GM18505 (cell line): ENCODE data around the gene KCNK4.
A peak's percentile ranks its signal among the peaks of the same experiment; 100 is the strongest.
"Not testable (repeated sequence)": the region's sequence is repeated elsewhere in the genome, so short reads cannot be mapped to it uniquely, and the experiment has no call there.

Experiments
- ATAC-seq: cut with Tn5 transposase; IDR thresholded peaks from one replicate; pipeline ENCODE4 v1.9.1; 2021; ENCODE audit not compliant: unreplicated experiment
- POLR2A ChIP-seq: IDR thresholded peaks from 4 replicates; pipeline ENCODE4 v1.6.1; 2011; ENCODE audit warnings: borderline replicate concordance; ENCODE audit not compliant: insufficient read depth, insufficient read length; ENCODE audit errors: extremely low read depth

KCNK4 gene

GRCh38 chr11:64291262-64291751 is at the start of gene KCNK4:
Gene KCNK4 (plus strand): TSS chr11:64291302. CDS start chr11:64293019, 1,717 bp downstream.
- ATAC-seq = no peak
- TF ChIP-seq POLR2A = no peak

GRCh38 chr11:64241491-64242374 is 49.4 kb upstream of the KCNK4 start:
- peak; percentile 69 for TF ChIP-seq POLR2A

GRCh38 chr11:64243236-64243854 is 47.8 kb upstream of the KCNK4 start:
- ATAC-seq = no peak

More at GRCh38 chr11:64241491-64242374, 49.4 kb upstream of the KCNK4 start:
- ATAC-seq = peak; percentile 63

GRCh38 chr11:64244107-64244506 is 47.0 kb upstream of the KCNK4 start:
- TF ChIP-seq POLR2A = no peak
- ATAC-seq = no peak

More at GRCh38 chr11:64243236-64243854, 47.8 kb upstream of the KCNK4 start:
- TF ChIP-seq POLR2A = no peak

DNA sequence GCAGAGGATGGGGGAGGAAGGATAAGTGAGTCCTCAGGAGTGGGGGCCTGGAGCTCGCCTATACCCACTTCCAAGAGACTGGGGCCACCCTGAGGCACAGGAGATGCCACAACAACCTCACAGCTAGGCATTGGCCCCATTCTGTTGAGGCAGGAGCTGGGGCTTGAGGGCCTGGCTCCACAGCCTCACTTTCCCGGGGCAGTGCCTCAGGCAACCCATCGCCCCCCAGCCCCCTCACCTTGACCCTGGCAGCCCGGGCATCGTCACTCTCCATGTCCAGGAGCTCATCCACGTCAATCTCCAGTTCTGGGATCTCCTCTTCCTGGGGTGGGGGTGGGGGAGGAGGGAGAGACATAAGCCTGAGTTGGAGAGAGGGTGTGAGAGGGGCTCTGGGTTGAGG is 46.1 kb upstream of the KCNK4 start:
- ATAC-seq = no peak
- TF ChIP-seq POLR2A = no peak

DNA sequence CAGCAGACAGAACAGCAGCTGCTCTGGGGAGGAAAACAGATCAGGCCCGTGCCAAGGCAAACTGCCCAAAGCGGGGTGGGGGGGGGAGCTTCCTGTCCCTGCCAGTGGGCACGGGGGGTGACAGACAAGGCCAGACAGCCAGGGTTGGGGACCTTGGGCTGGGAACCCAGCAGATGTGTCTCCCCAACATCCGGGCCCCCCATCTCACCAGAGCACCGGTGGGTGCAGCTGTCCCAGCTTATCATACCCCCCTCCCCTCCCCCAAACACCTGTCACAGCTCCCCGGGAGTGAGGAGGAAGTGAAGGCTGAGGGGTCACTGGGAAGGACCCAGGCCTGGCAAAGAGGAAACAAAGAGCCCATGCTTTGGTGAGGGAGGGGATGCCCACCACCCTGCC is 45.7 kb upstream of the KCNK4 start:
- ATAC-seq = no peak
- TF ChIP-seq POLR2A = no peak

- no peak for ATAC-seq
Measured at GRCh38 chr11:64245797-64246620, 45.1 kb upstream of the KCNK4 start.

GRCh38 chr11:64246621-64246870 is 44.6 kb upstream of the KCNK4 start:
- ATAC-seq = not testable (repeated sequence)

More at GRCh38 chr11:64245797-64246620, 45.1 kb upstream of the KCNK4 start:
- peak; percentile 52 for TF ChIP-seq POLR2A

DNA sequence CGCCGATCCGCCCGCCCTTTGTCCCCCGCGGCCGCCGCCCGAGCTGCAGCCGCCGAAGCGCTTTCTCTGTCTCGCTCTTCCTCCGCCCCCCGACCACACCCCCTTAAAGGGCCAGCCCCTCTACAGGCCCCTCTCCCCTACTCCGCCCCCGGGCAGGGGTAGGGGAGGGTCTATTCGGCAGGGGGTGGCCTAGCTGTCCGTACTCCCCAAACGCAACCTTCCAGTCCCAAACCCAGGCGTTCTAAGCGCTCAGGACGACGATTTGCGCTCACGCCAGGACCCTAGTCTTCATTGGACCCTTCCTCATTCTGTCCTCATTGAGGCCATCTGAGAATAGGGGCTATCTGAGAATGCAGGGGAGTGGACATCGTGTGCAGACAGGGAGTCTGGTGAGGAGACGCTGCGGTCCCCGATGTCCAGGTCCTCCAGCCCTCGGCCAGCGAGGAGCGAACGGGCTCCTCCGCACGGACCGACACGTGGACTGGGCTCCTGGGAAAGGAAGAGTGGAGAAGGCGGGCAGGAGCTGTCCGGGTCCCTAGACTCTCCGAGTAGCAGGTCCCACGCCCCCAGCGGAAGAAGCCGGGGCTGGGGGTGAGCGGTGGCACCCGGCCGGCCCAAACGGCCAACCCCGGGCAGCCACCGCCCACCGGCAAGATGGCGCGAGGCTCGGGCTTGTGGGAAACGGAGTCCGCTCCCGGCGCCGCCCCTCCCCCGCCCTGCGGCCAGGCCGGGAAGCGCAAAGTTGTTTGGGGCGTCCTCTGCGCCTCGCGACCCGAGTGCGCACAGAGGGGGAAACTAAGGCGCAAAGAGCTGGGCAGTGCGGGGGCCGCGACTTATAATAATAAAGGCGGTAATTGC is 44.0 kb upstream of the KCNK4 start, which contains the start of gene PPP1R14B:
TSS of gene PPP1R14B (minus strand) at position 73 of the 858 bp plus-strand sequence. CDS start 270 bp downstream, outside the sequence.
- no peak for ATAC-seq

GRCh38 chr11:64247729-64248531 is 43.2 kb upstream of the KCNK4 start:
- ATAC-seq = no peak
- TF ChIP-seq POLR2A = no peak

More for the DNA sequence above, 44.0 kb upstream of the KCNK4 start, which contains the start of gene PPP1R14B:
- no peak for TF ChIP-seq POLR2A

DNA sequence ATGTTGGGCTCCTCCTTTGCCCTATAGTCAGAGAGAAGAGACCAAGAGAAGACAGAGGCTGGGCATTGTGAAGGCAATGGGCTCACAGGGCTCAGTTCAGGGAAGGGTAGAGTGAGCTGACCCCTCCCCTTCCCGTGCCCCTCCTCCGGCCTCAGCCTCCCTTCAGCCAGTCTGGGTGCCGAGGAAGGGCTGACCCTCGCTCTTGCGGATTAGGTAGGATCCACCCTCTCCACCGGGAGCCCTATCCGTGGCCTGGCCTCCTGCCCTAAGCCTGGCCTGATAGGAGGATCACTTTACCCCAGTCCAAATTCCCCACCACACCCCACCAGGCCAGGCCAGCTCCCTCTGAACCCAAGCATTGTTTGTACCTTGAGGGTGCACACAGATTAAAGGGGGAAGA is 42.5 kb upstream of the KCNK4 start:
- TF ChIP-seq POLR2A = no peak
- no peak for ATAC-seq

- ATAC-seq = no peak
- no peak for TF ChIP-seq POLR2A
Measured at GRCh38 chr11:64249038-64249437, 42.1 kb upstream of the KCNK4 start.
